CD4-positive, alpha-beta T cell treated with Interleukin-15 for 1 hour (primary cell): ENCODE data around the gene FOXG1.

Source experiments
- DNase-seq: peaks from one replicate; pipeline ENCODE4 v3.0.0-alpha.2; 2020

The FOXG1 gene

DNA sequence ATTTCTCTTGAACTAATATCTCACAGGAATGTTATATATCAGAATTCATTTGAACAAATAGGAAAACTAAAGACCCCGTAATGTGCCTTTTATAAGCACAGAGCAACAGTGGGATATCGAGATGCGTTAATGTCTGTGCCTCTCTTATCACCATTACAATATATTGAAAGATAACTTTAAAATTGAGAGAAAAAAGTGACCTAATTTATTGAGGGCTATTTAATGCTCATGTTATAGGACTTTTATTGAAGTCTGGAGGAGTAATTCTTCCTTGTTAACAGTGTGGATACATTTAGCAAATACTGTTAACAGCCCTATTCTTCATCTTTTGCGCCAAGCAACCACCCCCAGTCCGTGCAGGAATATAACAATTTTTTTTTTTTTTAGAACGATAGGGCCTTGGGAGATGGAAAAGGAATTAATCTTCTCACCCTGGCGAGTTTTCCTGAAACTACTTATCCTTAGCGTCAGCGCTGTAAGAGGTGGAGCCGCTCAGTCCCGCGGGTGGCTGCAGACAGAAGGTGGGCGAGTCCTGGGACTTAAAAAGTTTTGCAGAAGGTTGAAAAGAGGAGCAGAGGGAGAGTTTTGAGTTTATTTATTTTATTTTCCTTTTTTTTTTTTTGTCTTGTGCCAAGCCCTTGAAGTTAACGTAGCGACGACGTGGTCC, 11.0 kb downstream of the FOXG1 start:
- DNase-seq: no peak

- no peak for DNase-seq
These were observed 11.8 kb downstream of the FOXG1 start for GRCh38 chr14:28778138-28779117.

GRCh38 chr14:28779456-28779855, 12.9 kb downstream of the FOXG1 start:
- no peak for DNase-seq

DNA sequence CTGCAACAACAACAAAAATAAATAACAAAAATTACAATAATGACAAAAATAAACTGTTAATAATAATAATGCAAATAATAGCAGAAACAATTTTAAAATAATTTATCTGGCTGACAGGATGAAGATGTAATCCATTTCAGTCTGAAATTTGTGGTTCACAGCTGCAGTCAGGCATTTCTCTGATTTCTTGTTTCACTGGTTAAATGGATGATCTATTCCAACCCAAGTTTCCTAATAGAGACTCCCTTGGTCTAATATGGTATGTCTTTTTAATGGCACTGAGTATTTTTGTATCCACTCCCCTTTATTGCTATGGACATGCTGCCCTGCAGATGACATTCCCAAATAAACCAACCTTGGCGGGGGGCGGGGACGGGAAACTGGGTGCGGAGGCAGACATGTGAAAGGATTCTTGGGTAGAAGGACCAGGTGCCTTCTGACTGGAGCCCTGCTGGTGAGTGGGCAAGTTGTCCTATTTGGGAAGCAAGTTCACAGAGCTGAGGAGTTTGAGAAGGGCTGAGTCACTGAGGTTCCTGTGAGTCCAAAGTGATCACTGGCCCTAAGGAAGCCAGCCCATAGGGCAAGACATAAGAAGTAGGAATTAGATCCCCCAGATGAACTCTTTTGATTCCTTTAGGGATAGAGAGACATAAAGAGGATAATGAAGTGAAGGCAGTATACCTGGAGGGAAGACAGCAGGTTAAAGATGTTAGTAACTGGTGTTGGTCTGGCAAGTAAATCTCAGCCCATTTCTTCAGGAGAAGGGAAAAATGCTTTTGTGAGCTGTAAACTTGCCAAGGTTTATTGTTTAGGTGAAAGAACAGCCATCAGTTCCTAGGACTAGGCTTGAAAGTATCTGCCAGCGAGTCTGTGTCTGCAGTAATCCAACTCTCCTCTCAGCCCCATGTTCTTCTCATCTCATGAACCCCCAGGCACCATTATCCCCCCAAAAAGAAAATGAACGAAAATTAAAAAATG, 14.5 kb downstream of the FOXG1 start:
- DNase-seq: no peak

GRCh38 chr14:28782301-28782700, 15.7 kb downstream of the FOXG1 start:
- DNase-seq: no peak

GRCh38 chr14:28783664-28784063, 17.1 kb downstream of the FOXG1 start:
- no peak for DNase-seq

GRCh38 chr14:28784096-28785048, 17.8 kb downstream of the FOXG1 start:
- no peak for DNase-seq

GRCh38 chr14:28785096-28785952, 18.7 kb downstream of the FOXG1 start:
- no peak for DNase-seq

GRCh38 chr14:28807518-28807917, 40.9 kb downstream of the FOXG1 start:
- no peak for DNase-seq

DNA sequence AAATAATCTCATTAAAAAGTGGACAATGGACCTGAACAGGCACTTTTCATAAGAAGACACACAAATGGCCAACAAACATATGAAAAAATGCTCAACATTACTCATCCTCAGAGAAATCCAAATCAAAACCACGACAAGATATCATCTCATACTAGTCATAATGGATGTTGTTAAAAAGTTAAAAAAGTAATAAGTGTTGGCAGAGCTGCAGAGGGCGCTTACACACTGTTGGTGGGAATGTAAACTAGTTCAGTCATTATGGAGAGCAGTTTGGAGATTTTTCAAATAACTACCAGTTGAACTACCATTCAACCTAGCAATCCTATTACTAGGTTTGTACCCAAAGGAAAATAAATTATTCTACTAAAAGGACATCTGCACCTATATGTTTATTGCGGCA, 47.2 kb downstream of the FOXG1 start:
- DNase-seq: no peak
